ENCODE measurements around the gene GRIP2.

DNA sequence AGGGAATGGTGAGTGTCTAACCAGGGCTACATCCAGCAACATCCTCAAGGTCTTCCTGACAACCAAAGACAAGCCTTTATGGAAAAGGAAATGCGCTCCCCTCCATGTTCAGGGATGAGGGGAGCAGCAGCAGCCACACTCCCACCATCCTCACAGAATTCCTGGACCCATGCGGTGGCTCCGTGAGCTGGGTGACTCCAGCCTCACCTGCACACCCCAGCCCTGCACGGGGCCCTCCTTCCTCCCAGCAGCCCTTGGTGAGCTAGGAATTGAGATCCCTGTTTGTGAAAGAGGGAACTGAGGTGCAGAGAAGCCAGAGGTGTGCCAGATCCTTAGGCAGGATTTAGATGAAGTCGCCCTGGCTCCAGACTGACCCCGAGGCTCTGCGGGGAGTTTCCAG lies 52.3 kb downstream of the GRIP2 start:
- TF ChIP-seq POLR2A (IDR thresholded peaks at IDR 0.05), result no peak
- TF ChIP-seq, protein P1, sequence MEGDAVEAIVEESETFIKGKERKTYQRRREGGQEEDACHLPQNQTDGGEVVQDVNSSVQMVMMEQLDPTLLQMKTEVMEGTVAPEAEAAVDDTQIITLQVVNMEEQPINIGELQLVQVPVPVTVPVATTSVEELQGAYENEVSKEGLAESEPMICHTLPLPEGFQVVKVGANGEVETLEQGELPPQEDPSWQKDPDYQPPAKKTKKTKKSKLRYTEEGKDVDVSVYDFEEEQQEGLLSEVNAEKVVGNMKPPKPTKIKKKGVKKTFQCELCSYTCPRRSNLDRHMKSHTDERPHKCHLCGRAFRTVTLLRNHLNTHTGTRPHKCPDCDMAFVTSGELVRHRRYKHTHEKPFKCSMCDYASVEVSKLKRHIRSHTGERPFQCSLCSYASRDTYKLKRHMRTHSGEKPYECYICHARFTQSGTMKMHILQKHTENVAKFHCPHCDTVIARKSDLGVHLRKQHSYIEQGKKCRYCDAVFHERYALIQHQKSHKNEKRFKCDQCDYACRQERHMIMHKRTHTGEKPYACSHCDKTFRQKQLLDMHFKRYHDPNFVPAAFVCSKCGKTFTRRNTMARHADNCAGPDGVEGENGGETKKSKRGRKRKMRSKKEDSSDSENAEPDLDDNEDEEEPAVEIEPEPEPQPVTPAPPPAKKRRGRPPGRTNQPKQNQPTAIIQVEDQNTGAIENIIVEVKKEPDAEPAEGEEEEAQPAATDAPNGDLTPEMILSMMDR (IDR thresholded peaks at IDR 0.05), result no peak
- no peak for TF ChIP-seq EP300 (IDR thresholded peaks at IDR 0.05)

Data from ovary (tissue), 3 donors.